Activated naive CD4-positive, alpha-beta T cell treated with anti-CD3 and anti-CD28 coated beads, Interleukin-2, amount 50 U/mL, for 72 hours (primary cell): Measurements from ENCODE around the gene CD83. TPM values are rescaled to one million over a fixed set of nuclear protein-coding genes. Genes with fewer than 3 reads are reported as not detected.

Source experiments
- total RNA-seq, 2 donors: library from RNA; stranded (reverse); gene quantifications; one replicate each; pipeline ENCODE4 v1.2.3, GENCODE V29; 2022

The CD83 gene
- total RNA-seq, 2 donors from 2014 or later: 8.9 to 13.8 TPM

Other genes starting within 250 kb of the CD83 start
- not detected for gene RNF182, start 192.8 kb upstream of the CD83 start, total RNA-seq